HL-60 (cell line): ENCODE data around the gene AMZ2.

Source experiments
- DNase-seq, 2 experiments: peaks; one replicate each; pipeline ENCODE4 v3.0.0-alpha.2; 2010 to 2020; ENCODE audit warnings: low read depth in 1 of 2, low spot score in 1 of 2
- H3K27ac ChIP-seq: fragments of 250-450 bp; sonication (Bioruptor Pico); replicated peaks from 2 replicates; pipeline ENCODE4 v1.5.1; 2020; ENCODE audit warnings: mild to moderate bottlenecking, moderate library complexity
- H3K27me3 ChIP-seq: fragments of 250-450 bp; sonication (Bioruptor Pico); 2 replicates; pipeline ENCODE4 v1.5.1; 2021; ENCODE audit warnings: mild to moderate bottlenecking, moderate library complexity; ENCODE audit not compliant: insufficient read depth, poor library complexity, severe bottlenecking
- H3K4me3 ChIP-seq: replicated peaks from 2 replicates; pipeline ENCODE4 v1.5.1; 2011; ENCODE audit warnings: mild to moderate bottlenecking, control low read depth, low read length; ENCODE audit not compliant: insufficient read depth
- GABPA ChIP-seq: IDR thresholded peaks from 2 replicates; pipeline ENCODE4 v1.6.1; 2012; ENCODE audit warnings: low read depth
- POLR2AphosphoS5 ChIP-seq: IDR thresholded peaks from 2 replicates; pipeline ENCODE4 v1.6.1; 2012; ENCODE audit warnings: low read depth
- SPI1 ChIP-seq: IDR thresholded peaks from 2 replicates; pipeline ENCODE4 v1.6.1; 2012; ENCODE audit warnings: low read depth, mild to moderate bottlenecking, borderline replicate concordance
- TF ChIP-seq, protein P1 (sequence below): IDR thresholded peaks from one replicate; pipeline ENCODE4 v1.5.1; 2011; ENCODE audit warnings: low read length, control low read depth, inconsistent platforms; ENCODE audit not compliant: insufficient read depth
- TF ChIP-seq, protein P2 (sequence below): IDR thresholded peaks from 2 replicates; pipeline ENCODE4 v1.6.1; 2012; ENCODE audit warnings: low read depth; ENCODE audit not compliant: insufficient replicate concordance

Gene AMZ2

DNA sequence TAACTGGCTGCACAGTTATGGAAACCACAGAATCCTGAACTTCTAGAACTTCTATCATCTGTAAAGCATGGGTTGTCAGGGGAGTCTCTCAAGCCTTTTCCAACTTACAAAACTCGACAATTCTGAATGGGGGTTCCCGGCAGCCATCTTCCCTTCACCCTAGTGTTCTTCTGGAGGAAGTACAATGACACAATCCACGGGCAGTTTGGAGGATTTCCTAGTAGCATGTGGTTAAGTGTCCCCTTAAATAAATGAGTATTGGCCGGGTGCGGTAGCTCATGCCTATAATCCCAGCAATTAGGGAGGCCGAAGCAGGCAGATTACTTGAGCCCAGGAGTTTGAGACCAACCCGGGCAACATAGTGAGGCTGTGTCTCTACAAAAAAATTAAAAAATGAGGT is 41.0 kb downstream of the AMZ2 start:
- H3K27ac ChIP-seq, result peak overlapping the region; percentile 27
- no peak overlapping the region for H3K4me3 ChIP-seq
- DNase-seq, result peak; percentile 59 to 76
- no peaks in the 10 kb centered on the region for H3K27me3 ChIP-seq
- no peak for TF ChIP-seq GABPA
- no peak for TF ChIP-seq POLR2AphosphoS5
- TF ChIP-seq, protein P1, sequence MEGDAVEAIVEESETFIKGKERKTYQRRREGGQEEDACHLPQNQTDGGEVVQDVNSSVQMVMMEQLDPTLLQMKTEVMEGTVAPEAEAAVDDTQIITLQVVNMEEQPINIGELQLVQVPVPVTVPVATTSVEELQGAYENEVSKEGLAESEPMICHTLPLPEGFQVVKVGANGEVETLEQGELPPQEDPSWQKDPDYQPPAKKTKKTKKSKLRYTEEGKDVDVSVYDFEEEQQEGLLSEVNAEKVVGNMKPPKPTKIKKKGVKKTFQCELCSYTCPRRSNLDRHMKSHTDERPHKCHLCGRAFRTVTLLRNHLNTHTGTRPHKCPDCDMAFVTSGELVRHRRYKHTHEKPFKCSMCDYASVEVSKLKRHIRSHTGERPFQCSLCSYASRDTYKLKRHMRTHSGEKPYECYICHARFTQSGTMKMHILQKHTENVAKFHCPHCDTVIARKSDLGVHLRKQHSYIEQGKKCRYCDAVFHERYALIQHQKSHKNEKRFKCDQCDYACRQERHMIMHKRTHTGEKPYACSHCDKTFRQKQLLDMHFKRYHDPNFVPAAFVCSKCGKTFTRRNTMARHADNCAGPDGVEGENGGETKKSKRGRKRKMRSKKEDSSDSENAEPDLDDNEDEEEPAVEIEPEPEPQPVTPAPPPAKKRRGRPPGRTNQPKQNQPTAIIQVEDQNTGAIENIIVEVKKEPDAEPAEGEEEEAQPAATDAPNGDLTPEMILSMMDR, result no peak
- TF ChIP-seq SPI1, result no peak
- TF ChIP-seq, protein P2, sequence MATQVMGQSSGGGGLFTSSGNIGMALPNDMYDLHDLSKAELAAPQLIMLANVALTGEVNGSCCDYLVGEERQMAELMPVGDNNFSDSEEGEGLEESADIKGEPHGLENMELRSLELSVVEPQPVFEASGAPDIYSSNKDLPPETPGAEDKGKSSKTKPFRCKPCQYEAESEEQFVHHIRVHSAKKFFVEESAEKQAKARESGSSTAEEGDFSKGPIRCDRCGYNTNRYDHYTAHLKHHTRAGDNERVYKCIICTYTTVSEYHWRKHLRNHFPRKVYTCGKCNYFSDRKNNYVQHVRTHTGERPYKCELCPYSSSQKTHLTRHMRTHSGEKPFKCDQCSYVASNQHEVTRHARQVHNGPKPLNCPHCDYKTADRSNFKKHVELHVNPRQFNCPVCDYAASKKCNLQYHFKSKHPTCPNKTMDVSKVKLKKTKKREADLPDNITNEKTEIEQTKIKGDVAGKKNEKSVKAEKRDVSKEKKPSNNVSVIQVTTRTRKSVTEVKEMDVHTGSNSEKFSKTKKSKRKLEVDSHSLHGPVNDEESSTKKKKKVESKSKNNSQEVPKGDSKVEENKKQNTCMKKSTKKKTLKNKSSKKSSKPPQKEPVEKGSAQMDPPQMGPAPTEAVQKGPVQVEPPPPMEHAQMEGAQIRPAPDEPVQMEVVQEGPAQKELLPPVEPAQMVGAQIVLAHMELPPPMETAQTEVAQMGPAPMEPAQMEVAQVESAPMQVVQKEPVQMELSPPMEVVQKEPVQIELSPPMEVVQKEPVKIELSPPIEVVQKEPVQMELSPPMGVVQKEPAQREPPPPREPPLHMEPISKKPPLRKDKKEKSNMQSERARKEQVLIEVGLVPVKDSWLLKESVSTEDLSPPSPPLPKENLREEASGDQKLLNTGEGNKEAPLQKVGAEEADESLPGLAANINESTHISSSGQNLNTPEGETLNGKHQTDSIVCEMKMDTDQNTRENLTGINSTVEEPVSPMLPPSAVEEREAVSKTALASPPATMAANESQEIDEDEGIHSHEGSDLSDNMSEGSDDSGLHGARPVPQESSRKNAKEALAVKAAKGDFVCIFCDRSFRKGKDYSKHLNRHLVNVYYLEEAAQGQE, result no peak

DNA sequence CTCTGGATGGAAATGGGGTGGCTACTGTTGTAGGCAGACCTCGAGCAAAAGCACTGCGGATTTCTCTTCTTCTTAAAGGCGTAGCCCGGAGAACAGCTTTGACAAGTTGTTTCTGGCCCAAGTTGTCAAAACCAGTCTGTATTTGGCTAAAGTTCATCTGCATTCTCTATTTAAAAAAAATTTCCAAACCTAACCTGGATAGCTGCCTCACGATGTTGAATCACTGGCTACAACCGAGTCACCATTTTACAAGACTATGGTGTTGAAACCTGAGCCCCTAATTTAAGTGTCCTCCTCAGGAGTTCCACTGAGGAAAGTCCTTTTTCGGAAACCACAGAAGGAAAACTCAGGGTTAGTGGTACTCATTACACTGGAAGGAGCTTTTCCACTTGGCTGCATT is 41.6 kb downstream of the AMZ2 start:
- no peak for TF ChIP-seq POLR2AphosphoS5
- TF ChIP-seq, protein P2, result no peak
- TF ChIP-seq GABPA, result no peak
- no peak for TF ChIP-seq SPI1
- TF ChIP-seq, protein P1, result no peak
- H3K27ac ChIP-seq, result peak overlapping the region; percentile 6
- peak overlapping the region; percentile 59 for H3K4me3 ChIP-seq
- H3K27me3 ChIP-seq, result no peaks in the 10 kb centered on the region
- no peak for DNase-seq

DNA sequence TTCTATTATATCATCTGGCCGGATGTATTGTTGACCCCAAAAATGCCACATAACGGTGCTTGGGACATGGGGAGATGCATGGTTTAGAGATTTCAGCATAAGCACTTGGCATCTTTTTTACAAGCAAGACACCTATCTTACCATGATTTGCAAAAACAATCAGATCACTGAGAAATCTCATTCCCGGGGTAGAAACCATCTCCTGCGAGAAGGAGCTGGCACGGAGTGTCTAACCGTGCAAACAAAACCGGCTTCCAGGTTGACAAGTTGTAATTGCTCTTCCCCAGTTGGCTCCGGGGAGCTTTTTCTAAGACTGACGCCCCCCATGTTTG is 42.1 kb downstream of the AMZ2 start:
- Histone ChIP-seq H3K27ac (peak overlapping the region; percentile 88), H3K27me3 (no peaks in the 10 kb centered on the region), H3K4me3 (peak overlapping the region; percentile 59)
- no peak for DNase-seq
- TF ChIP-seq SPI1, result no peak

GRCh38 chr17:68290268-68290954 is 42.6 kb downstream of the AMZ2 start:
- H3K27ac ChIP-seq, result peak overlapping the region; percentile 88
- no peaks in the 10 kb centered on the region for H3K27me3 ChIP-seq
- DNase-seq, result peak in 1 of 2 experiments; percentile 71
- TF ChIP-seq GABPA, result peak; percentile 39; the same call in 1 of the 2 replicates
- peak; percentile 24; the same call in 1 of the 2 replicates for TF ChIP-seq SPI1
- TF ChIP-seq POLR2AphosphoS5, result no peak; the same call in none of the 2 replicates
- peak overlapping the region; percentile 59 for H3K4me3 ChIP-seq
